ENCODE measurements around the gene ISG20L2. TPM values are rescaled to one million over a fixed set of nuclear protein-coding genes. Genes with fewer than 3 reads are reported as not detected.

The ISG20L2 gene
- total RNA-seq, 1 experiment from 2014 or later, result 41.7 TPM

GRCh38 chr1:156703741-156704140, 24.8 kb downstream of the ISG20L2 start:
- Histone ChIP-seq H3K9ac (ENCODE audit: low read length) (peak overlapping the region; percentile 80), H3K4me1 (ENCODE audit: control insufficient read depth in 1 of 2, insufficient read depth in 2 of 2, low read length in 2 of 2) (peaks cover 48 to 63% of the 10 kb centered on the region in 2 experiments), H3K36me3 (ENCODE audit: control insufficient read depth in 1 of 2, insufficient read depth in 2 of 2, low read length in 2 of 2) (peaks cover 19 to 22% of the 10 kb centered on the region in 2 experiments; a peak in 3 of 4 replicates), H3K9me2 (ENCODE audit: insufficient read depth) (no peaks in the 10 kb centered on the region), H3K4me2 (ENCODE audit: low read length) (peak overlapping the region; percentile 85), H3K79me2 (ENCODE audit: insufficient read depth, low read length) (peaks cover 27% of the 10 kb centered on the region), H3K27ac (ENCODE audit: low read depth, low read length) (peak overlapping the region; percentile 89), H2AFZ (ENCODE audit: low read depth, low read length, poor library complexity, severe bottlenecking) (no peak overlapping the region), H4K20me1 (ENCODE audit: insufficient read depth) (no peaks in the 10 kb centered on the region), H3K4me3 (replicated peaks in 1 of 2; ENCODE audit: low read depth in 1 of 2, low read length in 2 of 2) (peak overlapping the region; percentile 62 to 63), H3K9me3 (ENCODE audit: control insufficient read depth in 1 of 2, insufficient read depth in 1 of 2, low read depth in 1 of 2, low read length in 2 of 2) (no peaks in the 10 kb centered on the region), H3K27me3 (ENCODE audit: insufficient read depth, low read length) (no peaks in the 10 kb centered on the region)
- intact Hi-C loops (cut with micrococcal nuclease), result no loop called here
- TF ChIP-seq SRF (IDR thresholded peaks at IDR 0.05; ENCODE audit: low read depth) (no peak), MAX (IDR thresholded peaks at IDR 0.05) (no peak), ELF1 (IDR thresholded peaks at IDR 0.05; ENCODE audit: borderline replicate concordance, low read depth) (no peak), EGR1 (IDR thresholded peaks at IDR 0.05; ENCODE audit: low read depth) (no peak), EZH2phosphoT487 (IDR thresholded peaks at IDR 0.05; ENCODE audit: borderline replicate concordance) (no peak), FOSL1 (IDR thresholded peaks at IDR 0.05; ENCODE audit: low read depth) (no peak), RAD21 (IDR thresholded peaks at IDR 0.05; ENCODE audit: low read depth) (no peak), CTCF (IDR thresholded peaks at IDR 0.05 in 2 of 3, conservative IDR thresholded peaks at IDR 0.05 in 1 of 3; ENCODE audit: borderline replicate concordance in 1 of 3, insufficient read depth in 1 of 3, low read depth in 2 of 3, low read length in 2 of 3) (no peak)
- DNase-seq (ENCODE audit: low read depth, low spot score) (no peak), ATAC-seq (no peak)
- no TSS peak for BruUV-seq (replicated peaks)
- CTCF ChIA-PET, result interaction anchor here (1.5 to 14.7 kb wide), 2 partner anchors 13 to 22 kb away, joined by 7 to 310 read pairs; no protein-coding TSS in a partner anchor
- POLR2A ChIA-PET, result interaction anchor here (3.0 to 6.4 kb wide), 3 partner anchors 9 to 18 kb away, joined by 11 to 87 read pairs (median 36); no protein-coding TSS in a partner anchor
- RAD21 ChIA-PET (ENCODE audit: low non-redundant PET in 1 of 2, low total read pairs in 2 of 2, uncharacterized antibody in 2 of 2, unreplicated experiment in 2 of 2), result interaction anchor here in 1 of 2 experiments (1.3 kb wide), 1 partner anchor 14 kb away, joined by 3 read pairs; no protein-coding TSS in a partner anchor

Measured in HCT116 (cell line).